ENCODE results near the gene SMIM24. TPM values are rescaled to one million over a fixed set of nuclear protein-coding genes. Genes with fewer than 3 reads are reported as not detected.
A peak's percentile ranks its signal among the peaks of the same experiment; 100 is the strongest.
"Not testable (repeated sequence)": the region's sequence is repeated elsewhere in the genome, so short reads cannot be mapped to it uniquely, and the experiment has no call there.

SMIM24 gene
- total RNA-seq, 2 experiments from 2014 or later: 2.2 to 2.5 TPM

- H3K27me3 Mint-ChIP-seq: no peaks in the 10 kb centered on the region
- H3K27ac Mint-ChIP-seq: no peak overlapping the region
These were observed 29.4 kb downstream of the SMIM24 start for GRCh38 chr19:3450796-3451411.

GRCh38 chr19:3448616-3449334, 31.6 kb downstream of the SMIM24 start:
- Mint-ChIP-seq H3K36me3 (peaks cover 2% of the 10 kb centered on the region), H3K9me3 (no peaks in the 10 kb centered on the region), H3K4me3 (no peak overlapping the region), H3K27ac (no peak overlapping the region), H3K27me3 (no peaks in the 10 kb centered on the region), H3K4me1 (no peaks in the 10 kb centered on the region)
- DNase-seq: no peak

More at GRCh38 chr19:3450796-3451411, 29.4 kb downstream of the SMIM24 start:
- Mint-ChIP-seq H3K4me1 (no peaks in the 10 kb centered on the region), H3K4me3 (no peak overlapping the region), H3K9me3 (no peaks in the 10 kb centered on the region), H3K36me3 (peaks cover 3% of the 10 kb centered on the region)
- DNase-seq: no peak

DNA sequence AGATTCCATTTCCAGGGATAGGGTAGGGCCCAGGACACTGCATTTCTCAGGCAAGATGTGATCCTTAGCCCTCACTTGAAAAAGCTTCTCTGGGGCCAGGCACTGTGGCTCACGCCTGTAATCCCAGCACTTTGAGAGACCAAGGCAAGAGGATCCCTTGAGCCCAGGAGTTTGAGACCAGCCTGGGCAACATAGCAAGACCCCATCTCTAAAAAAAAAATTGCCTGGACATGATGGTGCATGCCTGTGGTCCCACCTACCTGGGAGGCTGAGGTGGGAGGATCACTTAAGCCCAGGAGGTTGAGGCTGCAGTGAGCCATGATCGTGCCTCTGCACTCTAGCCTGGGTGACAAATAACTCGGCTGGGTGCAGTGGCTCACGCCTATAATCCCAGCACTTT, 33.7 kb downstream of the SMIM24 start:
- not testable (repeated sequence) for H3K27ac Mint-ChIP-seq, H3K27me3 Mint-ChIP-seq, H3K36me3 Mint-ChIP-seq, H3K4me1 Mint-ChIP-seq, H3K4me3 Mint-ChIP-seq, DNase-seq, H3K9me3 Mint-ChIP-seq

GRCh38 chr19:3444695-3445234, 35.6 kb downstream of the SMIM24 start:
- Mint-ChIP-seq H3K4me1 (no peaks in the 10 kb centered on the region), H3K9me3 (no peaks in the 10 kb centered on the region), H3K27me3 (no peaks in the 10 kb centered on the region), H3K27ac (no peak overlapping the region), H3K4me3 (no peak overlapping the region), H3K36me3 (peaks cover 2% of the 10 kb centered on the region)
- DNase-seq: no peak

DNA sequence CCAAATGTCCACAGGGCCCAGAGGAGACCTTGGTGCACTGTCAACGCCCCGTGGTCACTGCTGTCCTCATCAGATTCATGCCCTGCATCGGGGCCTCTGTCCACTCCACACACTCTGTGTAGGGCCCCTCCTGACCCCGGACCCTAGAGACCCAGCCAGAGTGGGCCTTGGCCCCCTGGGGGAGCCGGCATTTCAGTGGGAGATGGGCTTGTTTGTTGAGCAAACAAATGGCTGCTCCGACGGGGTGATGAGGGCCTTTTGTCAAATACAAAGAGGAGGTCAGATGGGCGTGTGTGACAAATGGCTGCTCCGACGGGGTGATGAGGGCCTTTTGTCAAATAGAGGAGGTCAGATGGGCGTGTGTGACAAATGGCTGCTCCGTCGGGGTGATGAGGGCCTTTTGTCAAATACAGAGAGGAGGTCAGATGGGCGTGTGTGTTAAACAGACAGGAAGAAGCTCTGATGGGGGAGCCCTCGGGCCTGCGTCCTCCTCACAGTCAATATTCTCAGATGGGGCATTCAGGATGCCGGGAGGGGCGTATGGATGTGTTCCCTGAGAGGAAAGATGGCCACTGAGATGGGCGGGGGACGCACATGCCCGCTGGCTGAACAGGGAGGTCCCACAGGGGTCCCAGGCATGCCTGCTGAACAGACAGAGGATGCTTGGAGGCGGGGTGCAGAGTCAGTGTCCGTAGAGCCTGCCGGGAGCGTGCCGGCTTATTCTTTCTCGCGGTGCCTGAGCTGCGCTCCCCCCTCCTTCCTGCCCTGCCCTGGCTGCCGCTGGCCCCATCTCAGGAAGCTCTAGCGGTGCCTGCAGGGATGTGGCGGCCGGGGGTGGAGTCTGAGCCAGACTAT, 36.3 kb downstream of the SMIM24 start:
- no peak overlapping the region for H3K27ac Mint-ChIP-seq
- no peaks in the 10 kb centered on the region for H3K4me1 Mint-ChIP-seq
- H3K9me3 Mint-ChIP-seq: no peaks in the 10 kb centered on the region
- H3K27me3 Mint-ChIP-seq: no peaks in the 10 kb centered on the region
- peaks cover 2% of the 10 kb centered on the region for H3K36me3 Mint-ChIP-seq
- H3K4me3 Mint-ChIP-seq: no peak overlapping the region
- DNase-seq: no peak

- no peaks in the 10 kb centered on the region for H3K9me3 Mint-ChIP-seq
- DNase-seq: no peak
- H3K27ac Mint-ChIP-seq: no peak overlapping the region
- H3K27me3 Mint-ChIP-seq: no peaks in the 10 kb centered on the region
- peaks cover 5% of the 10 kb centered on the region for H3K36me3 Mint-ChIP-seq
- no peak overlapping the region for H3K4me3 Mint-ChIP-seq
- no peaks in the 10 kb centered on the region for H3K4me1 Mint-ChIP-seq
These were observed 37.7 kb downstream of the SMIM24 start for GRCh38 chr19:3442487-3443071.

DNA sequence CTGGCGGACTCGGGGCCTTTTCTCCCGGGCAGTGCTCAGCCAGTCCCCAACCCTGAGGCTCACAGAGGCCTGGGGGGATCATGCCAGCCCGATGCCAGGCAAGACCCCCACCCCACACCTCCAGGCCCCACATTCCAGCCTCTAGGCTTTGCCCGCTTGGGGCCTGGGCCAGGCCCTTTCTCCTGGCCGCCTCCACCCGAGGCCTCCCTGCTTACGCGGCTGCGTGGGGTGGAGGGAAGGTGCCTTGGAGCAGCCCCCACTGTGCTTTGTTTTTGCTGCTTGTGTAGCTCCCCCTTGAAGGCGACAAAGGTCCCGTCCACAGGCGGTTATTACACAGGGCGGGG, 38.4 kb downstream of the SMIM24 start:
- no peaks in the 10 kb centered on the region for H3K9me3 Mint-ChIP-seq
- no peaks in the 10 kb centered on the region for H3K4me1 Mint-ChIP-seq
- peaks cover 6% of the 10 kb centered on the region for H3K36me3 Mint-ChIP-seq
- H3K27me3 Mint-ChIP-seq: no peaks in the 10 kb centered on the region
- no peak overlapping the region for H3K27ac Mint-ChIP-seq
- no peak for DNase-seq
- H3K4me3 Mint-ChIP-seq: no peak overlapping the region

DNA sequence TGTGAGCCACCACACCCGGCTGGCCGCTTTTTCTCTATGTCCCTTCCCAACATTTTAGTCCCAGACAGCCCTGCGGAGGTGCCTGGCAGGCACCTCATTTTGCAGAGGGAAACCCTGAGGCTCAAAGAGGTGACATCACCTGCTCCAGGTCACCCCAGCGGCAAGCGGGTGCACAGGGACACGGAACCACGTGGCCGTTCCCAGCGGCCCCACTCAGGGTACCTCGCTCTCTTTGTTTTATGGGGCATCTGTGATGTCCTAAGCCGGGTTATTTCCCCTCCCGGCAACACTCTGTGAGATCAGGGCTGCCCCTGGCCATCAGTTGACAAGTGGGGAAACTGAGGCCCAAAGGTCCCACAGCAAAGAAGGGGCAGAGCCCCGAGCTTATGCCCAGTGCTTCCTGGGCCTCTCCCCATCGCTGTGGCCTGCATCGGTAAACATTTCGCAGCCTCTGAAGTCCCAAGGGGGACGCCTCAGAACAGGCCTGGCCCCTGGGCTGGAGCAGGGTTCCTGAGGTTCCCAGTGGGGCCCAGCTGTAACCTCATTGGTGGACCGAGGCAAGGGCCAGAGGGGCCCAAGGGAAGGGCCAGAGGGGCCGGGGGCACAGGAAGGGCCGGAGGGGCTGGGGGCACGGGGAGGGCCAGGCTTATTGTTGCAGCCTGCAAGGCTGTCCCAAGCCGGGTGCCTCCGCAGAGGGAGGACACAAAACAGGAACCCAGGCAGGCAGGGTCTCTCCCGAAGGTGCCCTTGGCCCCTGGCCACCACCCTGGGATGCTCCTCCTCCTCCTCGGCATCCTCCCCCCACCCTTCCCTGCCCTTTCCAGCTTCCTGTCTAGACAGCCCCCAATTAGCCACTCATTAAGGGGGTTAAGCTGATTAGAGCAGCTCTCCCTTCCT, 39.0 kb downstream of the SMIM24 start:
- DNase-seq: no peak
- H3K27me3 Mint-ChIP-seq: no peaks in the 10 kb centered on the region
- no peak overlapping the region for H3K4me3 Mint-ChIP-seq
- no peak overlapping the region for H3K27ac Mint-ChIP-seq
- peaks cover 6% of the 10 kb centered on the region for H3K36me3 Mint-ChIP-seq
- H3K4me1 Mint-ChIP-seq: no peaks in the 10 kb centered on the region
- H3K9me3 Mint-ChIP-seq: no peaks in the 10 kb centered on the region

DNA sequence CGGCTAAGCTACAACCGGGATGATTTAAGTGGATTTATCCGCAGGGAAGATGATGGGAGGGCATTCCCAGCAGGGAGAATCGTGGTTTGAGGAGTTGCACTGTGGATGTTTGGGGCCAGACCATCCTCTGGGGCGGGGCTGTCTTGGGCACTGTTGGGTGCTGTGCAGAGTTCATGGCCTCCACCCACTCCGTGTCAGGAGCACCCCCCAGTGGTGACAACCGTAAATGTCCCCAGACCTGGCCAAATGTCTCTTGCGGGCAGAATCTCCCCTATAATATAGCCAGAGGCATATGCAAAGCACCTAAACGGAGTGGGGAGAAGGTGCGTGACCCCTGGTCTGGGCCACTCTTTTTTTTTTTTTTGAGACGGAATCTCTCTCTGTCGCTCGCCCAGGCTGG, 40.2 kb downstream of the SMIM24 start:
- Mint-ChIP-seq H3K4me1 (peaks cover 5% of the 10 kb centered on the region), H3K27me3 (no peaks in the 10 kb centered on the region), H3K36me3 (peaks cover 12% of the 10 kb centered on the region), H3K9me3 (no peaks in the 10 kb centered on the region), H3K27ac (no peak overlapping the region), H3K4me3 (no peak overlapping the region)
- DNase-seq: peak; percentile 57

GRCh38 chr19:3434630-3435553, 45.4 kb downstream of the SMIM24 start:
- peaks cover 27% of the 10 kb centered on the region for H3K36me3 Mint-ChIP-seq
- DNase-seq: peak; percentile 98
- peaks cover 12% of the 10 kb centered on the region for H3K4me1 Mint-ChIP-seq
- peak overlapping the region; percentile 93 for H3K4me3 Mint-ChIP-seq
- H3K27me3 Mint-ChIP-seq: no peaks in the 10 kb centered on the region
- H3K27ac Mint-ChIP-seq: peak overlapping the region; percentile 99
- H3K9me3 Mint-ChIP-seq: peaks cover 5% of the 10 kb centered on the region

DNA sequence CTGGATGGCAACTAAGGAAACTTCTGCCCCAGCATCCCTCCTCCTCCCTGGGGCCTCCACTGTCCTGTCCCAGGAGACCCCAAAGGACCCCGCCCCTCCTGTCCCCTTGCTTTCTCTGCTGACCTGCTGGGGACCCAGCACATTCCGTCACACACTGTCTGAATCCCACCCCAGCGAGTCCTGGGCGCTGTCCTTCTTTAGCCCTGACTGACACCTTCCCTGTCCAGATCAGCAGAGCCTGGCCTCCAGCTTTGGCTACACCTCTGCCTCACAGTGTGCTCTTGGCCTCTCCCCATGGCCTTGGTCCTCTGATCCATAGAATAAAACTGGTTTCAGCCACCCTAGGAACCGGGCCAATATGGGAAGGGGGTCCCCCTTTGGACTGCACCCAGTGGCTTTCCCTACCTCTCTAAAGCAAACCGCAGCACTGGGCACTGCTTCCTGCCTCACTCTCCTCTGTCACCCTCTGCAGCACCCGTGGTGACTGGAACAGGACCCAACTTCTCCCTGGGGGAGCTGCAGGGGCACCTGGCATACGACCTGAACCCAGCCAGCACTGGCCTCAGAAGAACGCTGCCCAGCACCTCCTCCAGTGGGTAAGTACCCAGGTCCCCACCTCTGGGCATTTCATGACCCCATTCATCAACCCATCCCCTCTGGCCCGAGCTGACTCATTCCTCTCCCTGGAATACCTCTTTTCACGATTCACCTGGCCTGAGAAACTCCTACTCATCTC, 46.4 kb downstream of the SMIM24 start:
- Mint-ChIP-seq H3K4me3 (peak overlapping the region; percentile 93), H3K4me1 (peaks cover 12% of the 10 kb centered on the region), H3K9me3 (peaks cover 5% of the 10 kb centered on the region), H3K36me3 (peaks cover 27% of the 10 kb centered on the region), H3K27me3 (no peaks in the 10 kb centered on the region), H3K27ac (peak overlapping the region; percentile 99)
- no peak for DNase-seq

DNA sequence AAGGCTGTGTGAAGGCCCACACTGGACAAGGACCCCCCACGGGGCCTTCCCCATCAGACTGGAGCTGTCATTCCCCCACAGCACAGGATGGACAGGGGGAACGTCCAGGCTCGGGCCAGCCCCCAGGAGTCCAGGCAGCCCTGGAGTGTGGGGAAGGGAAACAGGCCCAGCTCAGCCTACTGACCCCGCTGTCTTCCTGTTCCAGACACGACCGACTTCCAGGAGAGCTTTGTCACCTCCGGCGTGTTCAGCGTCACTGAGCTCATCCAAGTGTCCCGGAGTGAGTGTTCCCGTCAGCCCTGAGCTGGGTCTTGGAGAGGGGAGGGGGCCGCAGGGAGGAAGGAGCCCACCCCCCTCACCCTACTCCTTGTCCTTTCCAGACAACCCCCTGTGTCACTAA, 47.0 kb downstream of the SMIM24 start:
- Mint-ChIP-seq H3K27me3 (no peaks in the 10 kb centered on the region), H3K27ac (no peak overlapping the region), H3K9me3 (peaks cover 5% of the 10 kb centered on the region), H3K36me3 (peaks cover 27% of the 10 kb centered on the region), H3K4me3 (no peak overlapping the region), H3K4me1 (peaks cover 12% of the 10 kb centered on the region)
- no peak for DNase-seq

Measured in activated naive CD8-positive, alpha-beta T cell treated with anti-CD3 and anti-CD28 coated beads for 36 hours (primary cell).